Caco-2 (cell line): ENCODE results near the gene ACCS. TPM values are rescaled to one million over a fixed set of nuclear protein-coding genes. Genes with fewer than 3 reads are reported as not detected.

Experiments used
- BruUV-seq: library from RNA; stranded (reverse); fragments of 400-500 nt; replicated peaks from 2 replicates; lab custom pipeline; 2021; lab: Mats Ljungman, UMichigan
- CTCF ChIA-PET: fragments of 300-600 bp; sonication (Branson Sonifier 250); formaldehyde crosslinking; loops from one replicate; lab custom pipeline; 2022; ENCODE audit warnings: antibody characterized with exemption; lab: Charles Lee
- POLR2A ChIA-PET: fragments of 300-600 bp; sonication (Branson Sonifier 250); formaldehyde crosslinking; loops from one replicate; lab custom pipeline; 2022; ENCODE audit warnings: antibody characterized with exemption; lab: Charles Lee
- DNase-seq, 2 experiments: peaks; one replicate each; pipeline versions ENCODE4 v3.0.0 to v3.0.0-alpha.2; 2020 to 2022
- H3K27me3 ChIP-seq: replicated peaks from 2 replicates; pipeline ENCODE4 v1.6.0; 2011; ENCODE audit warnings: low read length; ENCODE audit not compliant: control insufficient read depth, insufficient read depth
- H3K36me3 ChIP-seq: 2 replicates; pipeline ENCODE4 v1.5.1; 2011; ENCODE audit warnings: low read length; ENCODE audit not compliant: control insufficient read depth, insufficient read depth
- H3K4me1 ChIP-seq: fragments of 250-450 bp; sonication (Bioruptor Pico); 2 replicates; pipeline ENCODE4 v1.5.1; 2020; ENCODE audit warnings: mild to moderate bottlenecking
- H3K4me3 ChIP-seq: 2 replicates; pipeline ENCODE4 v1.5.1; 2011; ENCODE audit warnings: low read depth, mild to moderate bottlenecking, control low read depth, low read length
- H3K9me3 ChIP-seq: fragments of 250-450 bp; sonication (Bioruptor Pico); 2 replicates; pipeline ENCODE4 v1.5.1; 2020; ENCODE audit warnings: mild to moderate bottlenecking, moderate library complexity
- H3K27ac Mint-ChIP-seq: one replicate; pipeline ENCODE4 v1.8.0; 2022; ENCODE audit warnings: mixed read lengths; ENCODE audit not compliant: unreplicated experiment
- H3K27me3 Mint-ChIP-seq: one replicate; pipeline ENCODE4 v1.8.0; 2022; ENCODE audit warnings: mixed read lengths; ENCODE audit not compliant: insufficient read depth, unreplicated experiment
- H3K36me3 Mint-ChIP-seq: one replicate; pipeline ENCODE4 v1.8.0; 2022; ENCODE audit warnings: mild to moderate bottlenecking, mixed read lengths; ENCODE audit not compliant: insufficient read depth, unreplicated experiment
- H3K4me1 Mint-ChIP-seq: one replicate; pipeline ENCODE4 v1.8.0; 2022; ENCODE audit warnings: low read depth, mixed read lengths; ENCODE audit not compliant: unreplicated experiment
- H3K4me3 Mint-ChIP-seq: one replicate; pipeline ENCODE4 v1.8.0; 2022; ENCODE audit warnings: mild to moderate bottlenecking, moderate library complexity, mixed read lengths; ENCODE audit not compliant: unreplicated experiment
- H3K9me3 Mint-ChIP-seq: one replicate; pipeline ENCODE4 v1.8.0; 2022; ENCODE audit warnings: mixed read lengths; ENCODE audit not compliant: unreplicated experiment
- CTCF ChIP-seq, 2 experiments: fragments of 200-600 bp in 1 of 2; IDR thresholded peaks; 1 replicate in 1 of 2; 2 replicates in 1 of 2; pipeline versions ENCODE4 v1.5.1 to v1.8.0; 2011 to 2022; ENCODE audit warnings: antibody characterized with exemption in 1 of 2, control low read depth in 1 of 2, inconsistent platforms in 1 of 2, low read depth in 1 of 2, low read length in 1 of 2, mild to moderate bottlenecking in 1 of 2, moderate library complexity in 1 of 2; ENCODE audit not compliant: insufficient read depth in 1 of 2, severe bottlenecking in 1 of 2, unreplicated experiment in 1 of 2
- intact Hi-C: fragments of 100-400 bp; cut with micrococcal nuclease; formaldehyde crosslinking; loops from one replicate; pipeline ENCODE4 v1.10.0; 2022; ENCODE audit not compliant: unreplicated experiment
- total RNA-seq: library from RNA; stranded (reverse); gene quantifications from 2 replicates; pipeline ENCODE4 v1.2.3, GENCODE V29; 2022

The ACCS gene
- total RNA-seq, 1 experiment from 2014 or later, result 24.7 TPM

DNA sequence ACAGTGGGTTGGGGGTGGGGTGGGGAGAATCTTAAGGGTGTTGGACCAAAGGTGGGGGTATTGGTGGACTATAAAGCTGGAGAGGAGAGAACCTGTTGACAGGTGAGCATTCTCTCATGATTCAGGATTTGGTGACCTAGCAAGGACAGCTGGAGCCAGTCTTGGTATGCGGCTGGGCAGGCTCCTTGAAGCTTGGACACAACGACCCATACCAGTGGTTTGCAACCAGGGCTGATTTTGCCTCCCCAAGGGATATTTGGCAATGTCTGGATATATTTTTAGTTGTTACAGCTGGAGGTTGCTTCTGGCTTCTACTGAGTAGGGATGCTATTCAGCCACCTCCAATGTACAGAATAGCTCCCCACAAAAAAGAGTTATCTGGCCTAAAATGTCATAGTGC is 35.0 kb downstream of the ACCS start:
- no peaks in the 10 kb centered on the region for H3K36me3 Mint-ChIP-seq
- Histone ChIP-seq H3K4me1 (peaks cover 6% of the 10 kb centered on the region; the same call in 1 of the 2 replicates), H3K9me3 (peaks cover 3% of the 10 kb centered on the region; the same call in 1 of the 2 replicates), H3K27me3 (no peaks in the 10 kb centered on the region), H3K4me3 (no peak overlapping the region), H3K36me3 (peaks cover 1% of the 10 kb centered on the region; the same call in 1 of the 2 replicates)
- no peak for DNase-seq
- ChIA-PET CTCF (interaction anchor here (1.6 kb wide), 1 partner anchor 9 kb away, joined by 5 read pairs; no protein-coding TSS in a partner anchor), POLR2A (no interaction called here)
- BruUV-seq, result no TSS peak
- no peak overlapping the region for H3K4me3 Mint-ChIP-seq
- no peaks in the 10 kb centered on the region for H3K9me3 Mint-ChIP-seq
- no peak overlapping the region for H3K27ac Mint-ChIP-seq
- intact Hi-C loops, result no loop called here
- H3K4me1 Mint-ChIP-seq, result no peaks in the 10 kb centered on the region
- H3K27me3 Mint-ChIP-seq, result no peaks in the 10 kb centered on the region
- no peak for TF ChIP-seq CTCF (IDR thresholded peaks at IDR 0.05; ENCODE audit: insufficient read depth in 1 of 2, low read depth in 1 of 2, low read length in 1 of 2, severe bottlenecking in 1 of 2, unreplicated experiment in 1 of 2)

GRCh38 chr11:44104481-44105294 is 38.6 kb downstream of the ACCS start:
- H3K27me3 Mint-ChIP-seq, result no peaks in the 10 kb centered on the region
- BruUV-seq, result no TSS peak
- H3K4me3 ChIP-seq, result no peak overlapping the region
- no peak overlapping the region for H3K27ac Mint-ChIP-seq
- TF ChIP-seq CTCF (IDR thresholded peaks at IDR 0.05; ENCODE audit: insufficient read depth in 1 of 2, low read depth in 1 of 2, low read length in 1 of 2, severe bottlenecking in 1 of 2, unreplicated experiment in 1 of 2), result no peak
- DNase-seq, result peak in 1 of 2 experiments; percentile 32
- CTCF ChIA-PET, result interaction anchor here (0.7 to 3.8 kb wide), 3 partner anchors 10 to 73 kb away, joined by 4 to 34 read pairs (median 5); partner anchors contain the start of gene EXT2
- H3K9me3 ChIP-seq, result peaks cover 3% of the 10 kb centered on the region; the same call in 1 of the 2 replicates
- no peaks in the 10 kb centered on the region for H3K4me1 Mint-ChIP-seq
- H3K36me3 Mint-ChIP-seq, result peaks cover 10% of the 10 kb centered on the region
- peaks cover 1% of the 10 kb centered on the region; the same call in 1 of the 2 replicates for H3K36me3 ChIP-seq
- H3K4me1 ChIP-seq, result no peaks in the 10 kb centered on the region
- intact Hi-C loops, result no loop called here
- H3K27me3 ChIP-seq, result no peaks in the 10 kb centered on the region
- no peak overlapping the region for H3K4me3 Mint-ChIP-seq
- POLR2A ChIA-PET, result no interaction called here
- no peaks in the 10 kb centered on the region for H3K9me3 Mint-ChIP-seq

- peaks cover 30% of the 10 kb centered on the region for H3K36me3 Mint-ChIP-seq
- no peaks in the 10 kb centered on the region for H3K36me3 ChIP-seq
- H3K4me1 ChIP-seq, result no peaks in the 10 kb centered on the region
- TF ChIP-seq CTCF (IDR thresholded peaks at IDR 0.05; ENCODE audit: insufficient read depth in 1 of 2, low read depth in 1 of 2, low read length in 1 of 2, severe bottlenecking in 1 of 2, unreplicated experiment in 1 of 2), result no peak
- H3K4me3 ChIP-seq, result no peak overlapping the region
- H3K9me3 Mint-ChIP-seq, result no peaks in the 10 kb centered on the region
- intact Hi-C loops, result no loop called here
- H3K4me1 Mint-ChIP-seq, result no peaks in the 10 kb centered on the region
- no peaks in the 10 kb centered on the region for H3K9me3 ChIP-seq
- CTCF ChIA-PET, result no interaction called here
- BruUV-seq, result no TSS peak
- no peak overlapping the region for H3K4me3 Mint-ChIP-seq
- H3K27me3 Mint-ChIP-seq, result no peaks in the 10 kb centered on the region
- POLR2A ChIA-PET, result no interaction called here
- no peak overlapping the region for H3K27ac Mint-ChIP-seq
- no peak for DNase-seq
- H3K27me3 ChIP-seq, result no peaks in the 10 kb centered on the region
Observed at GRCh38 chr11:44108260-44108659, 42.2 kb downstream of the ACCS start.
